ENCODE data around the gene SLC35G1.

Gene SLC35G1

DNA sequence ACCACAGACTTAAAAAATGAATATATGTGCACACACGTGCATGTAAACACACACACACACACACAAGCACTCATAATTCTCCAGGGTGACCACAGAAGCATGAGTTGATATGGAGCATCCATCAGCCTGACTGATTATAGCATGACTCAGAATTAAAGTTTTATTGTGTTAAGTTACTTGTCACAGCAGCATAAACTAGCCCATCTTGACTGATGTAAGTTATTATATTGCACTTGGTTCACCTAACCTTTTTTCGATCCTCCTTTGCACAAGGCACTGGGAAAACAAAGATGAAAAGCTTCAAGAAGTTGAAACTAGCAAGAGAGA is 18.8 kb upstream of the SLC35G1 start:
- DNase-seq (ENCODE audit: low read depth in 4 of 4, low spot score in 1 of 4) = no peak

- DNase-seq (ENCODE audit: low read depth in 4 of 4, low spot score in 1 of 4) = no peak
Observed at GRCh38 chr10:93876381-93876780, 17.4 kb upstream of the SLC35G1 start.

DNA sequence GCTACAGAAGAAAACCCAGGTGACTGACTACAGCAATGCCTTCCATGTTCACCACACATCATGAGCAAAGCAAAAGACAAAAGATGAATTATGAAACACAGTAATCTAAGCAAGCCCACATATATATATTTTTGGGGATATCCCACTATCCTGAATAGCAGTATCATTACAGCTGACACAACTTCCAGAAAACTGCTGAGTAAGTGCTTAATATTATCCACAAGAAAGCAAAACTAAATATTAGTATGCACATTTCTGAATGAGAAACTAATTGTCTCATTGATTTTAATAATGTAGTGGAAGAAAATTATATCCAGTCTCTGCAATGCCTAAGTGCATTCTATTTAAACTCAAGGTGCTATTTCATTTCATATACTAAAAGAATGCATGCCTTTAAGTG is 14.5 kb upstream of the SLC35G1 start:
- DNase-seq (ENCODE audit: low read depth in 4 of 4, low spot score in 1 of 4) = no peak

GRCh38 chr10:93894516-93895378 is 969 bp downstream of the SLC35G1 start:
- no peak for DNase-seq (ENCODE audit: low read depth in 4 of 4, low spot score in 1 of 4)

DNA sequence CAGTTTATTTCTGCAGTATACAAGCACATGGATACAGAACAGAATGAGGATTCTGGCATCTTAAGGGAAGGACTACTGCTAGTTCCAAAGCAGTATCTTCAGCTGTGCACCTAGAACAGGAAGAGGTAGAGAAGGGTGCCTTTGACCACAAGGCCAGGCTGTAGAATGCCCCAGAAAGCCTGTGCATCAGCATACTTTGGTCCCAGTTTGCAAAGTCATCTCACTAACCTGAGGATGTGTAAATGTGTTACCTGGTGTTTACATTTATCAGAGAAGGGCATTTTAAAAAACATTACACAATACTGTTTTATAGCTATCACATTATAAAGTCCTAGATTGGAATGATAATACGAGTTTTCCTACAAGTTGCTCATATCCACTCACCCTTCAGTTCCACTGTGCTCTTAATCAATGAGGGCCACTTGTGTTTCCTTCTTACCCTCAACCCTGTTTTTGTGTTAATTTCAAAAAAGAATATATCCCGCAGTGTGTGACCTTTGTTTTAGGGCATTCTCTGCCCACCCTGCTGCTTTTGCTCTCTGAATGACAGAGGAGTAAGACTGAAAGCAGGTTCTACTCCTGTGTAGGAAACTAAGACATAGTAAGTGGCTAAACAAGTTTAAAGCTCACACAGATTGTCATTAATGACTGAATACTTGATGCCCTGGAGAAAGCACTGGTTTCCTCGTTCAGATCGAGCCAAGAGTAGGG is 3.4 kb downstream of the SLC35G1 start:
- no peak for DNase-seq (ENCODE audit: low read depth in 4 of 4, low spot score in 1 of 4)

DNA sequence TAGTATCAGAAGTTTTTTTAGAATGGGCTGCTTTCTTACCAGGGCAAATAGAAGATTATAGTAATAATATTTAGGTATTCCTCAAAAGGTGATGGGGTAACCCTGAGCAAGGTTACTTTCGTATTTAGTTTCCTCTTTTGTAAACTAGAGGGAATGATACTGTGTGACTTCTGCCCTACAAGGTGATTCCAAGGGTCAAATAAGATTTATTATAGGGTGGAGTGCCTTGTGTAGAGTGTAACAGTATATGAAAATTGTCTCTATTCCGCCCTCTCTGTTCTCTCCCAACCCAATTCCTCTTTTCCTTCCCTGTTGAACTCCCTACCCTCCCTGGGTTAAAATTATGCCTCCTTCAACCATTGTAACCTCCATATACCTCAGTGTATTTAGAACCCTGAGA is 5.3 kb downstream of the SLC35G1 start:
- no peak for DNase-seq (ENCODE audit: low read depth in 4 of 4, low spot score in 1 of 4)

- DNase-seq (ENCODE audit: low read depth in 4 of 4, low spot score in 1 of 4) = no peak
Observed at GRCh38 chr10:93903051-93903450, 9.3 kb downstream of the SLC35G1 start.

DNA sequence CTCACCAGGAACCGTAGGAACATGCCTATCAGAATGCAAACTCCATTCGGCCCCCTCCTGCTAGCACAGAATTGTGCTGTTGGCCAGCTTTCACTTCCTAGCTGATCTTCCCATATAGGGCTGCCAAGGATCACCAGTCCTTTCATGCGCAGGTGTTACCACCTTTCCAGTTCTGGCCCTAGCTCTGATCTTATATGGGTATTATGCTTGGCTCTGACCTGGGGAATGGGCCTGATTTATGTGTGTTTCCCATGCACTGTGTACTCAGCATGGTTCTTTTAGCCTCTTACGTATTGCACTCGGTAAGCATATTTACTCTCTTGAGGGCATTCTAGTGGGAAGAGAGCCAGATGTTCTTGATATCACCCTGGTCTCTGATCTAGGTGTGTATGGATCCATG is 11.1 kb downstream of the SLC35G1 start:
- no peak for DNase-seq (ENCODE audit: low read depth in 4 of 4, low spot score in 1 of 4)

DNA sequence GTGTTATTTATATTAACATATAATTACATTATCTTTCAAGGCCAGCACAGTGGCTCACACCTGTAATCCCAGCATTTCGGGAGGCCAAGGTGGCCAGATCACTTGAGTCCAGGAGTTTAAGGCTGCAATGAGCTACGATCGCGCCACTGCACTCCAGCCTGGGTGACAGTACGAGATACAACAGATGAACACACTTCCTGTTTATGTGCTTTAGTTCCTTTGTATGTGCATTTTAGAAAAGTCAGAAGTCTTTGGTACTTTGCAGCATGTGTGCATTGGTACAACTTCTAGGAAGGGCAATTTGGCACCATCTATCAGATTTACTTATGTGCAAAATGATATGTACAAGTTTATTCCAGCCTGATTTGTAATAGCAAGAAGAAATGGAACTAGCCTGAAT is 13.3 kb downstream of the SLC35G1 start:
- no peak for DNase-seq (ENCODE audit: low read depth in 4 of 4, low spot score in 1 of 4)

DNA sequence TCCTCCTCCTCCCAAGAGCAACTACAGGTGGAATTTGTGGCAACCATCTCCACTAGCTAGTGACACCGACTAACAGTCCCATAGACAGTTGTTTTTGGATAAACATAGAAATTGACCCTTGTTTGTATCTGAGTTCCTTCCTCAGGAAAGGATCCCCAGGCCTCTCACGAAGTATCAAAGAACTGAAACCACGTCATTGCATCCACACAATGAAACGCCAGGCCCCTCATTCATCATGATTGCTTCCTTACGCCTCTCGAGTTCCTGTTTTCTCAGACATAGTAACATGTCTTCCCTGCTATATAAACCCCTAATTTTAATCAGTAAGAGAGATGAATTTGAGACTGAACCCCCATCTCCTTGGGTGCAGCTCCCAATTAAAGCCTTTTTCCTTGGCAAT is 18.1 kb downstream of the SLC35G1 start:
- DNase-seq (ENCODE audit: low read depth in 4 of 4, low spot score in 1 of 4) = no peak

- no peak for DNase-seq (ENCODE audit: low read depth in 4 of 4, low spot score in 1 of 4)
Observed at GRCh38 chr10:93912444-93912843, 18.7 kb downstream of the SLC35G1 start.

DNA sequence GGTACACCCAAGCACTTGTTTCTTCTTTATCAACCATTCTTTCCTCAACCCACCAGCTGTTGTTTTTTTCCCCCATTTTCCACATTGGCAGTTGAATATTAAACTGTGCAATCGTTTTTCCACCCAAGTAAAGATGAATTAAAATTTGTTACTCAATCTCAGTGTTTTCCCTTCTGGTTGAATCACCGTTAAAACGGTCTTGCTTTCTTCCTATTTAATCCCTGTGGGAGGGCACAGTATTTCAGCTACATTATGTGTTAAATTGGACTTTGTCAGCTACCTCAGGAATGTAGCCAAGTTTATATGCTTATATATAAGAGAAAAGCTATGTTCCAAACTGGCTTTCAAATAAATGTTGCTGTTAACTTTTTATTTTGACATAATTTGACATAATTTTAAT is 19.9 kb downstream of the SLC35G1 start:
- DNase-seq (ENCODE audit: low read depth in 4 of 4, low spot score in 1 of 4) = no peak

GRCh38 chr10:93915598-93915997 is 21.8 kb downstream of the SLC35G1 start:
- DNase-seq (ENCODE audit: low read depth in 4 of 4, low spot score in 1 of 4) = no peak

DNA sequence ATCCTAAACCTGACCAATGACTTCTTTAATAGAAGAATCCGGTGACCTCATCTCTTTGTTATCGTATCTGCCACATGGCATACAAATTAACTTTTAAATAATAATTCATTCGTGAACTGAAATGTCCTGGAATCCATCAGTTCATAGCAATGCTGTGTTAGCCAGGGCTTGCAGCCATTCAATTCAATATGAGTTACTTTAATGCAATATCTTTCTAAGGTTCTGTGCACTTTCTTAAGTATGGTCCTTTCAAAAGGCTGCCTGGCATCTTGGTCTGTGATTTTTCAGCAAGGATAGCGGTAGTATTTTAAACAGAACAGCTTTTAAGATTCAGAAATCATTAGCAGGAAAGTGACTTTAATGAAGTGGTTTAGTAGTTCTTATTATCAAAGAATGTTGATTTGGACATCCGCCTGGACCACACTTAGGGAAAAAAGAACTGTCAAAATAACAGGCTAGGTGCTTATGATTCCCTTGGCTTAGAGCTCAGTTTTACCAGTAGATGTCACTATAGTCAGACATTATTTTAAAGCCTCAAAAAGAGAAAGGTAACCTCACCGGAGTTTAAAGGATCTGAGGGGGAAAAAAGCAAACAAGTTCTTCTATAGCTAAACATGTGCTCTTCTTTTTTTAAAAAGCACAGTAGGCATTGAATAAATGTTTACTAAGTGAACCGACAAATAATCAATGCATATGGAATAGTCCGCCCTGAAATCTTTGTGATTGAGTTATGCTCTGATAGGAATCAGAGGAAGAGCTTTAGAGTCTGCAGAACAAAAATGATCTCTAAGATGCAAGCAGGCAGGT is 22.7 kb downstream of the SLC35G1 start:
- DNase-seq (ENCODE audit: low read depth in 4 of 4, low spot score in 1 of 4) = no peak

DNA sequence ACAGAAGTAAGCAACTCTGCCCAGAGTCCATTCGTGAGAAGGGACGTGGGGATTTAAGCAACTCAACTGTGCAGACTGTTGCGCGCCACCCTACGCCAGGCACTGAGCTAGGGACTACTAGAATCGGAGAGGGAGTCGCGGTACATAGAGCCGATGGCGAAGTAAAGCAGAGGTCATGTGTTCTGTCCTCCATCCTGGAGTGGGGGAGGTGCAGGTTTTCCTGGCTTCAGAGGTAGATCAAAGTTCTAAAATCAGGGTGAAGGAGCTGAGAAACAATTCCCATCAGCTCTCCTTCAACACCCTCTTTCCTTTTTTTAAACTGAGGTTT is 23.2 kb downstream of the SLC35G1 start:
- DNase-seq (ENCODE audit: low read depth in 4 of 4, low spot score in 1 of 4) = no peak

GRCh38 chr10:93917821-93918220 is 24.0 kb downstream of the SLC35G1 start:
- DNase-seq (ENCODE audit: low read depth in 4 of 4, low spot score in 1 of 4) = no peak

GRCh38 chr10:93921338-93921737 is 27.6 kb downstream of the SLC35G1 start:
- DNase-seq (ENCODE audit: low read depth in 4 of 4, low spot score in 1 of 4) = peak in 2 of 4 experiments; percentile 15 to 18

- no peak for DNase-seq (ENCODE audit: low read depth in 4 of 4, low spot score in 1 of 4)
Observed at GRCh38 chr10:93926613-93927012, 32.8 kb downstream of the SLC35G1 start.

GRCh38 chr10:93938140-93938539 is 44.4 kb downstream of the SLC35G1 start:
- no peak for DNase-seq (ENCODE audit: low read depth in 4 of 4, low spot score in 1 of 4)

DNA sequence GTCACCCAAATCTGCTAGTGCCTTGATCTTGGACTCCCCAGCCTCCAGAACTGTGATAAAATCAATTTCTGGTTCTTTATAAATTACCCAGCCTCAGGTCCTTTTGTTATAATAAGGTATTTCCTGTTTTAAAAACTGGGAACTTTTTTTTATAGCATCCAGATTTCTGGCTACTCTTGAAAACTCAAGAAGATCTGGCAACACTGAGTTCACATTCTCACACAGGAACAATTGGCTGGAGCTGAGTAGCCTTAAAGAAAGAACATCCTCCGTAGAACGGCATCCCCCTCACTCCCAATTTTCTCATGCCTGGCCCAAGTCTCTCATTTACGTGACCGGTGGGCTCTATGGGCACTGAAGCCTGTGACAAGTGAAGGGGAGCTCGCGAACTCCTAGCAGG is 47.1 kb downstream of the SLC35G1 start:
- no peak for DNase-seq (ENCODE audit: low read depth in 4 of 4, low spot score in 1 of 4)

GRCh38 chr10:93941606-93942005 is 47.8 kb downstream of the SLC35G1 start:
- no peak for DNase-seq (ENCODE audit: low read depth in 4 of 4, low spot score in 1 of 4)

GRCh38 chr10:93945819-93946218 is 52.0 kb downstream of the SLC35G1 start:
- no peak for DNase-seq (ENCODE audit: low read depth in 4 of 4, low spot score in 1 of 4)

Measured in stimulated activated CD4-positive, alpha-beta T cell treated with anti-CD3 and anti-CD28 coated beads, Interleukin-1b, Interleukin-23, amount 100 ng/mL, for 24 hours (primary cell).